GM12801 (cell line): ENCODE results near the gene SLC45A3.

ENCODE experiments used
- CTCF ChIP-seq: IDR thresholded peaks from one replicate; pipeline ENCODE4 v1.5.1; 2011; ENCODE audit warnings: control low read depth; ENCODE audit not compliant: insufficient read length; ENCODE audit errors: extremely low read depth

The SLC45A3 gene

GRCh38 chr1:205680073-205680851 is at the start of gene SLC45A3:
Gene SLC45A3 (minus strand): TSS chr1:205680509. CDS start chr1:205664656, 15,853 bp downstream.
- TF ChIP-seq CTCF: no peak

GRCh38 chr1:205726619-205727125 is 46.4 kb upstream of the SLC45A3 start:
- no peak for TF ChIP-seq CTCF

- TF ChIP-seq CTCF: no peak
Observed at GRCh38 chr1:205725514-205725913, 45.2 kb upstream of the SLC45A3 start.

GRCh38 chr1:205719762-205720161 is 39.5 kb upstream of the SLC45A3 start:
- no peak for TF ChIP-seq CTCF

- TF ChIP-seq CTCF: no peak
Observed at GRCh38 chr1:205719015-205719414, 38.7 kb upstream of the SLC45A3 start.

- no peak for TF ChIP-seq CTCF
Observed at GRCh38 chr1:205716371-205717132, 36.2 kb upstream of the SLC45A3 start.

GRCh38 chr1:205715628-205716027 is 35.3 kb upstream of the SLC45A3 start:
- TF ChIP-seq CTCF: no peak
